GM12878 (cell line): ENCODE results near the gene MVP. TPM values are rescaled to one million over a fixed set of nuclear protein-coding genes. Genes with fewer than 3 reads are reported as not detected.

ENCODE experiments used
- SIX5 ChIP-seq: IDR thresholded peaks from 2 replicates; pipeline ENCODE4 v1.6.1; 2011; ENCODE audit warnings: mild to moderate bottlenecking, low read depth, low read length, moderate library complexity; ENCODE audit not compliant: severe bottlenecking
- SP1 ChIP-seq: IDR thresholded peaks from one replicate; pipeline ENCODE4 v1.6.1; 2011; ENCODE audit warnings: low read depth, low read length
- STAT1 ChIP-seq: fragments of 450-650 bp; conservative IDR thresholded peaks from 2 replicates; pipeline ENCODE4 v1.6.1; 2014; ENCODE audit warnings: antibody characterized with exemption, mild to moderate bottlenecking
- TCF3 ChIP-seq: IDR thresholded peaks from 2 replicates; pipeline ENCODE4 v1.6.1; 2012; ENCODE audit warnings: low read depth, mild to moderate bottlenecking, low read length, borderline replicate concordance; ENCODE audit not compliant: insufficient read depth
- YBX1 ChIP-seq: fragments of 450-650 bp; IDR thresholded peaks from 2 replicates; pipeline ENCODE4 v1.6.1; 2016; ENCODE audit warnings: antibody characterized with exemption
- polyA plus RNA-seq, 11 experiments: library from polyadenylated mRNA; depleted of rRNA in 4 of 11; unstranded in 6 of 11; stranded (reverse) in 5 of 11; fragments of >200 nt; fragmentation: Nextera tagmentation in 4 of 11; fragmentation: Illumina TruSeq in 1 of 11; extraction: Ambion mirVana in 4 of 11; extraction: Trizol in 1 of 11; gene quantifications; 1 replicate in 1 of 11; 2 replicates in 10 of 11; pipeline versions ENCODE4 v1.2.1 to v1.2.3, GENCODE V29; 2011 to 2016; ENCODE audit warnings: inconsistent platforms in 2 of 11, missing spikeins in 2 of 11, low read depth in 1 of 11
- total RNA-seq, 4 experiments: library from RNA; depleted of rRNA in 3 of 4; stranded (reverse); fragments of >200 nt in 3 of 4; fragmentation: Illumina TruSeq in 1 of 4; extraction: Trizol in 1 of 4; gene quantifications; 2 replicates each; pipeline versions ENCODE4 v1.2.1 to v1.2.3, GENCODE V29; 2013 to 2021
- TF ChIP-seq, protein P1 (sequence below): fragments of 450-650 bp; IDR thresholded peaks from 2 replicates; pipeline ENCODE4 v1.6.1; 2017; ENCODE audit warnings: borderline replicate concordance
- TF ChIP-seq, protein P2 (sequence below): IDR thresholded peaks from 2 replicates; pipeline ENCODE4 v1.6.1; 2012; ENCODE audit warnings: mild to moderate bottlenecking, low read depth, low read length

The MVP gene
- total and polyA plus RNA-seq, 10 of the 15 experiments (the other 5 are each of a cell fraction or from before 2014, with no cell fraction given), result 0.98 to 74.2 (median 54.7) TPM

- TF ChIP-seq TCF3 (0 out of 2 replicates have a peak, but pooled peaks have one; percentile 51), SP1 (peak; percentile 85), STAT1 (0 out of 2 replicates have a peak, but pooled peaks have one; percentile 59), SIX5 (peak; percentile 44), YBX1 (no peak)
- TF ChIP-seq, protein P1, sequence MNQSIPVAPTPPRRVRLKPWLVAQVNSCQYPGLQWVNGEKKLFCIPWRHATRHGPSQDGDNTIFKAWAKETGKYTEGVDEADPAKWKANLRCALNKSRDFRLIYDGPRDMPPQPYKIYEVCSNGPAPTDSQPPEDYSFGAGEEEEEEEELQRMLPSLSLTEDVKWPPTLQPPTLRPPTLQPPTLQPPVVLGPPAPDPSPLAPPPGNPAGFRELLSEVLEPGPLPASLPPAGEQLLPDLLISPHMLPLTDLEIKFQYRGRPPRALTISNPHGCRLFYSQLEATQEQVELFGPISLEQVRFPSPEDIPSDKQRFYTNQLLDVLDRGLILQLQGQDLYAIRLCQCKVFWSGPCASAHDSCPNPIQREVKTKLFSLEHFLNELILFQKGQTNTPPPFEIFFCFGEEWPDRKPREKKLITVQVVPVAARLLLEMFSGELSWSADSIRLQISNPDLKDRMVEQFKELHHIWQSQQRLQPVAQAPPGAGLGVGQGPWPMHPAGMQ, result no peak
- TF ChIP-seq, protein P2, sequence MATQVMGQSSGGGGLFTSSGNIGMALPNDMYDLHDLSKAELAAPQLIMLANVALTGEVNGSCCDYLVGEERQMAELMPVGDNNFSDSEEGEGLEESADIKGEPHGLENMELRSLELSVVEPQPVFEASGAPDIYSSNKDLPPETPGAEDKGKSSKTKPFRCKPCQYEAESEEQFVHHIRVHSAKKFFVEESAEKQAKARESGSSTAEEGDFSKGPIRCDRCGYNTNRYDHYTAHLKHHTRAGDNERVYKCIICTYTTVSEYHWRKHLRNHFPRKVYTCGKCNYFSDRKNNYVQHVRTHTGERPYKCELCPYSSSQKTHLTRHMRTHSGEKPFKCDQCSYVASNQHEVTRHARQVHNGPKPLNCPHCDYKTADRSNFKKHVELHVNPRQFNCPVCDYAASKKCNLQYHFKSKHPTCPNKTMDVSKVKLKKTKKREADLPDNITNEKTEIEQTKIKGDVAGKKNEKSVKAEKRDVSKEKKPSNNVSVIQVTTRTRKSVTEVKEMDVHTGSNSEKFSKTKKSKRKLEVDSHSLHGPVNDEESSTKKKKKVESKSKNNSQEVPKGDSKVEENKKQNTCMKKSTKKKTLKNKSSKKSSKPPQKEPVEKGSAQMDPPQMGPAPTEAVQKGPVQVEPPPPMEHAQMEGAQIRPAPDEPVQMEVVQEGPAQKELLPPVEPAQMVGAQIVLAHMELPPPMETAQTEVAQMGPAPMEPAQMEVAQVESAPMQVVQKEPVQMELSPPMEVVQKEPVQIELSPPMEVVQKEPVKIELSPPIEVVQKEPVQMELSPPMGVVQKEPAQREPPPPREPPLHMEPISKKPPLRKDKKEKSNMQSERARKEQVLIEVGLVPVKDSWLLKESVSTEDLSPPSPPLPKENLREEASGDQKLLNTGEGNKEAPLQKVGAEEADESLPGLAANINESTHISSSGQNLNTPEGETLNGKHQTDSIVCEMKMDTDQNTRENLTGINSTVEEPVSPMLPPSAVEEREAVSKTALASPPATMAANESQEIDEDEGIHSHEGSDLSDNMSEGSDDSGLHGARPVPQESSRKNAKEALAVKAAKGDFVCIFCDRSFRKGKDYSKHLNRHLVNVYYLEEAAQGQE, result no peak
These were observed 29.9 kb upstream of the MVP start, which contains the start of gene KIF22 (continued) for GRCh38 chr16:29790183-29790948.
